Activated T-cell treated with anti-CD3 and anti-CD28 coated beads, Interleukin-2, amount 50 U/mL, for 4 hours (primary cell): ENCODE measurements around the gene KRTAP10-5. TPM values are rescaled to one million over a fixed set of nuclear protein-coding genes. Genes with fewer than 3 reads are reported as not detected.
"Not testable (repeated sequence)": the region's sequence is repeated elsewhere in the genome, so short reads cannot be mapped to it uniquely, and the experiment has no call there.

ENCODE experiments used
- ATAC-seq, 2 donors: fragments of 200-7000 bp; cut with Tn5 transposase; one replicate each; pipeline ENCODE4 v1.10.0; 2021
- DNase-seq: peaks from one replicate; pipeline ENCODE4 v3.0.0-alpha.2; 2020
- H3K27me3 Mint-ChIP-seq: one replicate; pipeline ENCODE4 v1.8.0; 2021; ENCODE audit warnings: low read depth, mixed read lengths
- H3K36me3 Mint-ChIP-seq: one replicate; pipeline ENCODE4 v1.8.0; 2022; ENCODE audit warnings: mixed read lengths; ENCODE audit not compliant: insufficient read depth
- H3K4me1 Mint-ChIP-seq: one replicate; pipeline ENCODE4 v1.8.0; 2021; ENCODE audit warnings: low read depth, mixed read lengths
- H3K4me3 Mint-ChIP-seq: one replicate; pipeline ENCODE4 v1.8.0; 2021; ENCODE audit warnings: mild to moderate bottlenecking, moderate library complexity, mixed read lengths
- H3K9me3 Mint-ChIP-seq: one replicate; pipeline ENCODE4 v1.8.0; 2021; ENCODE audit warnings: mixed read lengths
- total RNA-seq, 3 donors: library from RNA; stranded (reverse); gene quantifications; one replicate each; pipeline ENCODE4 v1.2.1, GENCODE V29; 2021

Gene KRTAP10-5
- total RNA-seq, 3 donors from 2014 or later, result not detected

- peaks cover 47% of the 10 kb centered on the region for H3K4me1 Mint-ChIP-seq
- DNase-seq (no peak), ATAC-seq (no peak)
- H3K9me3 Mint-ChIP-seq, result peaks cover 20% of the 10 kb centered on the region
- peaks cover 11% of the 10 kb centered on the region for H3K36me3 Mint-ChIP-seq
- H3K4me3 Mint-ChIP-seq, result no peak overlapping the region
- no peaks in the 10 kb centered on the region for H3K27me3 Mint-ChIP-seq
Observed at GRCh38 chr21:44615466-44615865, 35.1 kb upstream of the KRTAP10-5 start.

GRCh38 chr21:44614961-44615391 lies 34.6 kb upstream of the KRTAP10-5 start:
- ATAC-seq, result no peak
- H3K27me3 Mint-ChIP-seq, result no peaks in the 10 kb centered on the region
- H3K4me3 Mint-ChIP-seq, result no peak overlapping the region
- peaks cover 45% of the 10 kb centered on the region for H3K4me1 Mint-ChIP-seq
- H3K9me3 Mint-ChIP-seq, result peaks cover 17% of the 10 kb centered on the region
- H3K36me3 Mint-ChIP-seq, result peaks cover 11% of the 10 kb centered on the region
- no peak for DNase-seq

GRCh38 chr21:44614161-44614631 lies 33.8 kb upstream of the KRTAP10-5 start:
- peaks cover 9% of the 10 kb centered on the region for H3K36me3 Mint-ChIP-seq
- H3K9me3 Mint-ChIP-seq, result peaks cover 17% of the 10 kb centered on the region
- DNase-seq, result no peak
- H3K27me3 Mint-ChIP-seq, result no peaks in the 10 kb centered on the region
- peaks cover 38% of the 10 kb centered on the region for H3K4me1 Mint-ChIP-seq
- no peak overlapping the region for H3K4me3 Mint-ChIP-seq
- no peak for ATAC-seq

- ATAC-seq, result no peak
Observed at GRCh38 chr21:44613386-44614155, 33.2 kb upstream of the KRTAP10-5 start.

DNA sequence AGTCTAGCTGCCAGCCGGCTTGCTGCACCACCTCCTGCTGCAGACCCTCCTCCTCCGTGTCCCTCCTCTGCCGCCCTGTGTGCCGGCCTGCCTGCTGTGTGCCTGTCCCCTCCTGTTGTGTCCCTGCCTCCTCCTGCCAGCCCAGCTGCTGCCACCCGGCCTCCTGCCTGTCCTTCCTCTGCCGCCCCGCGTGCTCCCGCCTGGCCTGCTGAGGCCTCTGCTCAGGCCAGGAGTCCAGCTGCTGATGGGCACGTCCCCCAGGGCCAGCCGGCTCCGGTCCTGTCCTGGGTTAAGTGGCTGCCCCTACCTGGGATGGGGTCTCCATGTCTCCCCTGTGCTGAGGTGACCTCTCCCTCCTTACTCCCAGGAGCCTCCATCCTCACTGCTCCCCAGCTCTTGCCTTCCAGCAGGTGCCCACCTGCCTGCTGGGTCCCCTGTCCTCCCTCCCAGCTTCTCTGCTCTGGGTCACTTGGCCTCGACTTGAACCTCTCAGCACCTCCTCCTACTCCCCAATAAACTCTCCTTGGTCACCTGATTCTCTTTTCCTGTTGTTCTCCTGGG lies 32.3 kb upstream of the KRTAP10-5 start:
- DNase-seq (no peak), ATAC-seq (no peak)
- Mint-ChIP-seq H3K4me1 (peaks cover 23% of the 10 kb centered on the region), H3K9me3 (peaks cover 18% of the 10 kb centered on the region), H3K27me3 (no peaks in the 10 kb centered on the region), H3K36me3 (peaks cover 7% of the 10 kb centered on the region), H3K4me3 (no peak overlapping the region)

More at GRCh38 chr21:44613386-44614155, 33.2 kb upstream of the KRTAP10-5 start:
- Mint-ChIP-seq H3K4me1 (peaks cover 31% of the 10 kb centered on the region), H3K36me3 (peaks cover 7% of the 10 kb centered on the region), H3K4me3 (no peak overlapping the region), H3K27me3 (no peaks in the 10 kb centered on the region), H3K9me3 (peaks cover 18% of the 10 kb centered on the region)
- no peak for DNase-seq

GRCh38 chr21:44612029-44612486 lies 31.7 kb upstream of the KRTAP10-5 start, which contains the start of gene KRTAP10-8:
Gene KRTAP10-8 (plus strand): TSS chr21:44612079. CDS start chr21:44612101, 22 bp downstream.
- H3K27me3 Mint-ChIP-seq, result no peaks in the 10 kb centered on the region

DNA sequence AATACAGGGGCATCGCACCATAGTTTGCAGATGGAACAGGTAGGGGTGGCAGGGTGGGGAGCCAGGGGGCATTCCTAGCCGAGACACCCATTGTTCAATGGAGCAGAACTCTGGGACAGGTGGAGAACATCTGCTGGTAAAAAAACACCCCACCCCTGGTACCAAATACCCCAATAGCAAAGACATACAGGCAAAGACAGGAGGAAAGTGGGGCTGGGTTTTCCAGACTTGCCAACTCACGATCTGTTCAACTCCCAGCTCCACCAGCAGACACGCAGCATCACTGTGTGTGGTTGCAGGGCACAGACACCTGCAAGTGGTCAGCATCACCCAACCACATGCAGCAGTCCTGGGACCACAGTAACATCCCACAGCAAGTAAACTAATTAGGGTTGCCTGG lies 31.1 kb upstream of the KRTAP10-5 start:
- H3K4me1 Mint-ChIP-seq, result peaks cover 11% of the 10 kb centered on the region
- H3K36me3 Mint-ChIP-seq, result peaks cover 7% of the 10 kb centered on the region
- ATAC-seq, result no peak
- H3K9me3 Mint-ChIP-seq, result peaks cover 19% of the 10 kb centered on the region
- H3K4me3 Mint-ChIP-seq, result no peak overlapping the region
- H3K27me3 Mint-ChIP-seq, result no peaks in the 10 kb centered on the region
- no peak for DNase-seq

More at GRCh38 chr21:44612029-44612486, 31.7 kb upstream of the KRTAP10-5 start, which contains the start of gene KRTAP10-8:
- Mint-ChIP-seq H3K36me3 (peaks cover 7% of the 10 kb centered on the region), H3K4me1 (peaks cover 16% of the 10 kb centered on the region), H3K4me3 (no peak within 1 kb of the TSS), H3K9me3 (peaks cover 18% of the 10 kb centered on the region)
- no peak for DNase-seq
- no peak for ATAC-seq

DNA sequence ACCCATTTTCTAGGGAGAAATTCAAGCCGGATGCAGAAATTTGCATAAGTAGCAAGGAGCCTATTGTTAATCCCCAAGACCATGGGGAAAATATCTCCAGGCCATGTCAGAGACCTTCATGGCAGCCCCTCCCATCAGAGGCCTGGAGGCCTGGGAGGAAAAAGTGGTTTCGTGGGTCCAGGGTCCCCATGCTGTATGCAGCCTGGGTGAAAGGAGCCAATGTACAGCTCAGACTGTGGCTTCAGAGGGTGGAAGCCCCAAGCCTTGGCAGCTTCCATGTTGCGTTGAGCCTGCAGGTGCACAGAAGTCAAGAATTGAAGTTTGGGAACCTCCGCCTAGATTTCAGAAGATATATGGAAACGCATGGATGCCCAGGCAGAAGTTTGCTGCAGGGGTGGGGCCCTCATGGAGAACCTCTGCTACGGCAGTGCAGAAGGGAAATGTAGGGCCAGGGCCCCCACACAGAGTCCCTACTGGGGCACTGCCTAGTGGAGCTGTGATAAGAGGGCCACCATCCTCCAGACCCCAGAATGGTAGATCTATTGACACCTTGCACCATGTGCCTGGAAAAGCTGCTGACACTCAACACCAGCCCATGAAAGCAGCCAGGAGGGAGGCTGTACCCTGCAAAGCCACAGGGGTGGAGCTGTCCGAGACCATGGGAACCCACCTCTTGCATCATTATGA lies 29.9 kb upstream of the KRTAP10-5 start:
- not testable (repeated sequence) for H3K36me3 Mint-ChIP-seq, DNase-seq, H3K27me3 Mint-ChIP-seq, ATAC-seq, H3K4me1 Mint-ChIP-seq, H3K4me3 Mint-ChIP-seq
- H3K9me3 Mint-ChIP-seq, result peaks cover 21% of the 10 kb centered on the region

GRCh38 chr21:44609193-44609592 lies 28.8 kb upstream of the KRTAP10-5 start:
- H3K9me3 Mint-ChIP-seq, result peaks cover 21% of the 10 kb centered on the region
- H3K4me3 Mint-ChIP-seq, result no peak overlapping the region
- DNase-seq, result no peak
- peaks cover 7% of the 10 kb centered on the region for H3K36me3 Mint-ChIP-seq
- H3K4me1 Mint-ChIP-seq, result no peaks in the 10 kb centered on the region
- H3K27me3 Mint-ChIP-seq, result peaks cover under 1% of the 10 kb centered on the region
- no peak for ATAC-seq

- Mint-ChIP-seq H3K27me3 (peaks cover 6% of the 10 kb centered on the region), H3K4me3 (no peak overlapping the region), H3K4me1 (no peaks in the 10 kb centered on the region), H3K9me3 (peaks cover 21% of the 10 kb centered on the region), H3K36me3 (peaks cover 7% of the 10 kb centered on the region)
- ATAC-seq (no peak), DNase-seq (no peak)
Observed at GRCh38 chr21:44606495-44606894, 26.1 kb upstream of the KRTAP10-5 start.

- Mint-ChIP-seq H3K36me3 (no peaks in the 10 kb centered on the region), H3K4me3 (no peak overlapping the region), H3K9me3 (peaks cover 6% of the 10 kb centered on the region), H3K27me3 (peaks cover 6% of the 10 kb centered on the region), H3K4me1 (no peaks in the 10 kb centered on the region)
- DNase-seq (no peak), ATAC-seq (no peak)
Observed at GRCh38 chr21:44603911-44604310, 23.5 kb upstream of the KRTAP10-5 start.

- no peaks in the 10 kb centered on the region for H3K4me1 Mint-ChIP-seq
- no peak overlapping the region for H3K4me3 Mint-ChIP-seq
- H3K27me3 Mint-ChIP-seq, result peaks cover 6% of the 10 kb centered on the region
- H3K9me3 Mint-ChIP-seq, result peaks cover 10% of the 10 kb centered on the region
- ATAC-seq (no peak), DNase-seq (no peak)
- H3K36me3 Mint-ChIP-seq, result peaks cover 1% of the 10 kb centered on the region
Observed at GRCh38 chr21:44603109-44603875, 22.9 kb upstream of the KRTAP10-5 start.

GRCh38 chr21:44602463-44602850 lies 22.1 kb upstream of the KRTAP10-5 start:
- ATAC-seq, result no peak
- no peak for DNase-seq
- Mint-ChIP-seq H3K27me3 (peaks cover 6% of the 10 kb centered on the region), H3K4me3 (no peak overlapping the region), H3K36me3 (peaks cover 1% of the 10 kb centered on the region), H3K9me3 (peaks cover 10% of the 10 kb centered on the region), H3K4me1 (no peaks in the 10 kb centered on the region)
